Ishikawa (cell line): ENCODE measurements around the gene AIFM2.

ENCODE experiments used
- CEBPB ChIP-seq: IDR thresholded peaks from 2 replicates; pipeline ENCODE4 v1.6.1; 2012
- CREB1 ChIP-seq: IDR thresholded peaks from 2 replicates; pipeline ENCODE4 v1.6.1; 2012; ENCODE audit warnings: low read depth
- EGR1 ChIP-seq: IDR thresholded peaks from 2 replicates; pipeline ENCODE4 v1.6.1; 2012
- EP300 ChIP-seq: IDR thresholded peaks from 2 replicates; pipeline ENCODE4 v1.6.1; 2012; ENCODE audit warnings: borderline replicate concordance
- FOXM1 ChIP-seq: IDR thresholded peaks from 2 replicates; pipeline ENCODE4 v1.6.1; 2012; ENCODE audit warnings: low read depth, borderline replicate concordance
- NFIC ChIP-seq: IDR thresholded peaks from 2 replicates; pipeline ENCODE4 v1.6.1; 2012
- RAD21 ChIP-seq: IDR thresholded peaks from 2 replicates; pipeline ENCODE4 v1.6.1; 2012; ENCODE audit warnings: low read depth
- TAF1 ChIP-seq: IDR thresholded peaks from 2 replicates; pipeline ENCODE4 v1.6.1; 2012; ENCODE audit warnings: low read depth, mild to moderate bottlenecking
- TCF12 ChIP-seq: IDR thresholded peaks from 2 replicates; pipeline ENCODE4 v1.6.1; 2012; ENCODE audit warnings: low read depth
- TEAD4 ChIP-seq: IDR thresholded peaks from 2 replicates; pipeline ENCODE4 v1.6.1; 2012
- YY1 ChIP-seq: IDR thresholded peaks from 2 replicates; pipeline ENCODE4 v1.6.1; 2012; ENCODE audit warnings: low read depth
- ZBTB7A ChIP-seq: IDR thresholded peaks from 2 replicates; pipeline ENCODE4 v1.6.1; 2012; ENCODE audit warnings: low read depth
- TF ChIP-seq, protein P1 (sequence below): IDR thresholded peaks from 2 replicates; pipeline ENCODE4 v1.6.1; 2012
- TF ChIP-seq, protein P2 (sequence below): IDR thresholded peaks from 2 replicates; pipeline ENCODE4 v1.6.1; 2012
- TF ChIP-seq, protein P3 (sequence below): IDR thresholded peaks from 2 replicates; pipeline ENCODE4 v1.6.1; 2012; ENCODE audit warnings: low read depth, mild to moderate bottlenecking

Gene AIFM2

DNA sequence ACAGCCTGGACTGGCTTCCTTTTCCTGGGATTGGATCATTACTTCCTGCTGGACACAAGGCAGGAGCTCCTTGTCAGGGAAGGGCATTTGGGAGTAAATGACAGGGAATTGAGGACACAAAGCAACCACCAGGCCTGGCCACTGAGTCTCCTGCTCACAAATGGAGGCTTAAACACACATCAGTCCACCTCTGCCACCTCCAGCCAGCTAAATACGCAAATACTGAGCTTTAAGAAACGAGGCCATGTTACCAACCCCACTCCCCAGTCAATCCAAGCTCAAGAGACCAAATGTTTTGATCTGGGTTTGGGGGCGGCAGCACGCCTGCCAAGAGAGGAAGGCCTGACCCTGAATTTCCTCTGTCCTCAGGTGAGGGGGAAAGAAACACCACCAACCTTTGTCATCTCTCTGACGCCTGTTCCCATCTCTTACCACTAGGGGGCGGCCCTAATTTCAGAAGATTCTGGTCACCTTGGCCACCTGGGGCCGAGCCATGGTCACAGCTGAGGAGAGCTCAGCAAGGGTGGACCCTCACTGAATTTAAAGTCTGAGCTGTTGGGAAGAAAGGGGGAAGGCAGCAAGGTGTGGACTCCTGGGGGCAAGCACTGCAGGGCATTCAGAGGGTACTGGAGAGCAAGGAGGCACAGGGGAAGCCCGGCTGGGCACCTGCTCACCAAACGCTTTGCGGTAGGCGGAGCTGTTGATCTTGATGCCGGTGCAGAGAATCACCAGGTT is 16.5 kb downstream of the AIFM2 start:
- peak; percentile 60 for TF ChIP-seq RAD21
- TF ChIP-seq, protein P1, sequence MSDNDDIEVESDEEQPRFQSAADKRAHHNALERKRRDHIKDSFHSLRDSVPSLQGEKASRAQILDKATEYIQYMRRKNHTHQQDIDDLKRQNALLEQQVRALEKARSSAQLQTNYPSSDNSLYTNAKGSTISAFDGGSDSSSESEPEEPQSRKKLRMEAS = no peak

DNA sequence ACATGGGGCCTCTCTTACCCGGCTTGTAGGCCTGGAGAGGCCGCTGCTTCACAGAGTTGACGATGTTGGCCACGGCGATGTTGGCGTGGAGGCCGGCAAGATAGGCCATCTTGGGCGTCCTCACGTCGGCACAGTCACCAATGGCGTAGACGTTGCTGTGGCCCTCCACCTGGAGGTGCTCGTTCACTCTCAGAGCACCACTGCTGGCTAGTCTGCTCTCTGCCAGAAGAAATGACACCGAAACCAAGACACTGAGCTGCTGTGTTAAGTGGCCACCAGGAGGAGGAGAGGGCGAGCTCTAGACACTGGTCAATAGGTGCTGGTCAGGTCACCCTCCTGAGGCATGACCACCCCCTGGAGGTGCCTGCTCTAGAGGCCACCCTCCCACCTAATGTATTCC is 17.7 kb downstream of the AIFM2 start:
- TF ChIP-seq FOXM1 = no peak
- TF ChIP-seq, protein P2, sequence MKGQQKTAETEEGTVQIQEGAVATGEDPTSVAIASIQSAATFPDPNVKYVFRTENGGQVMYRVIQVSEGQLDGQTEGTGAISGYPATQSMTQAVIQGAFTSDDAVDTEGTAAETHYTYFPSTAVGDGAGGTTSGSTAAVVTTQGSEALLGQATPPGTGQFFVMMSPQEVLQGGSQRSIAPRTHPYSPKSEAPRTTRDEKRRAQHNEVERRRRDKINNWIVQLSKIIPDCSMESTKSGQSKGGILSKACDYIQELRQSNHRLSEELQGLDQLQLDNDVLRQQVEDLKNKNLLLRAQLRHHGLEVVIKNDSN = no peak
- TF ChIP-seq CEBPB = no peak
- TF ChIP-seq NFIC = no peak
- TF ChIP-seq TEAD4 = no peak
- TF ChIP-seq, protein P3, sequence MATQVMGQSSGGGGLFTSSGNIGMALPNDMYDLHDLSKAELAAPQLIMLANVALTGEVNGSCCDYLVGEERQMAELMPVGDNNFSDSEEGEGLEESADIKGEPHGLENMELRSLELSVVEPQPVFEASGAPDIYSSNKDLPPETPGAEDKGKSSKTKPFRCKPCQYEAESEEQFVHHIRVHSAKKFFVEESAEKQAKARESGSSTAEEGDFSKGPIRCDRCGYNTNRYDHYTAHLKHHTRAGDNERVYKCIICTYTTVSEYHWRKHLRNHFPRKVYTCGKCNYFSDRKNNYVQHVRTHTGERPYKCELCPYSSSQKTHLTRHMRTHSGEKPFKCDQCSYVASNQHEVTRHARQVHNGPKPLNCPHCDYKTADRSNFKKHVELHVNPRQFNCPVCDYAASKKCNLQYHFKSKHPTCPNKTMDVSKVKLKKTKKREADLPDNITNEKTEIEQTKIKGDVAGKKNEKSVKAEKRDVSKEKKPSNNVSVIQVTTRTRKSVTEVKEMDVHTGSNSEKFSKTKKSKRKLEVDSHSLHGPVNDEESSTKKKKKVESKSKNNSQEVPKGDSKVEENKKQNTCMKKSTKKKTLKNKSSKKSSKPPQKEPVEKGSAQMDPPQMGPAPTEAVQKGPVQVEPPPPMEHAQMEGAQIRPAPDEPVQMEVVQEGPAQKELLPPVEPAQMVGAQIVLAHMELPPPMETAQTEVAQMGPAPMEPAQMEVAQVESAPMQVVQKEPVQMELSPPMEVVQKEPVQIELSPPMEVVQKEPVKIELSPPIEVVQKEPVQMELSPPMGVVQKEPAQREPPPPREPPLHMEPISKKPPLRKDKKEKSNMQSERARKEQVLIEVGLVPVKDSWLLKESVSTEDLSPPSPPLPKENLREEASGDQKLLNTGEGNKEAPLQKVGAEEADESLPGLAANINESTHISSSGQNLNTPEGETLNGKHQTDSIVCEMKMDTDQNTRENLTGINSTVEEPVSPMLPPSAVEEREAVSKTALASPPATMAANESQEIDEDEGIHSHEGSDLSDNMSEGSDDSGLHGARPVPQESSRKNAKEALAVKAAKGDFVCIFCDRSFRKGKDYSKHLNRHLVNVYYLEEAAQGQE = no peak
- no peak for TF ChIP-seq YY1
- no peak for TF ChIP-seq CREB1
- no peak for TF ChIP-seq RAD21
- TF ChIP-seq TCF12 = no peak
- TF ChIP-seq, protein P1 = no peak
- no peak for TF ChIP-seq EP300
- TF ChIP-seq TAF1 = no peak
- TF ChIP-seq ZBTB7A = no peak
- TF ChIP-seq EGR1 = no peak

DNA sequence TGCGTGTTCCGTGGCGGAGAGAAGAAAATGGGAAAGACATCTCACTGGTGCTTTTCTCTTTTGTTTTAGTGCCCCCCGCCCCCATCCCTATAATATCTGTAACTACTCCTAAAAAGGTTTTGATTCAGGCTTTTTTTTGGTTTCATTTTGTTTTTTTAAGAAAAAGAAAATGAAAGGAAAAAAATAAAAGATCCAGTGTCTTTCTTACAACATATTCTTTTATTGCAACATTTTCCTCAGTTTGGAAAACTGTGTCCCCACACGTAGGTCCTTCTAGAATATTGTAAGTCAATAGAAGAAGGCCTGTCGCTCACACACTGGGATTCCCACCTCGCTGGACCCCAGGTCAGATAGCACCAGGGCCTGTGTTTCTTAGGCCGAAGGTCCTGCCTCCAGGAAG is 20.6 kb downstream of the AIFM2 start:
- TF ChIP-seq, protein P2 = no peak
- TF ChIP-seq YY1 (no peak), FOXM1 (no peak), NFIC (no peak), TCF12 (no peak), ZBTB7A (no peak), EGR1 (no peak), CREB1 (no peak), RAD21 (no peak), CEBPB (no peak), TEAD4 (no peak), EP300 (no peak), TAF1 (no peak)
- TF ChIP-seq, protein P1 = no peak
- TF ChIP-seq, protein P3 = no peak

DNA sequence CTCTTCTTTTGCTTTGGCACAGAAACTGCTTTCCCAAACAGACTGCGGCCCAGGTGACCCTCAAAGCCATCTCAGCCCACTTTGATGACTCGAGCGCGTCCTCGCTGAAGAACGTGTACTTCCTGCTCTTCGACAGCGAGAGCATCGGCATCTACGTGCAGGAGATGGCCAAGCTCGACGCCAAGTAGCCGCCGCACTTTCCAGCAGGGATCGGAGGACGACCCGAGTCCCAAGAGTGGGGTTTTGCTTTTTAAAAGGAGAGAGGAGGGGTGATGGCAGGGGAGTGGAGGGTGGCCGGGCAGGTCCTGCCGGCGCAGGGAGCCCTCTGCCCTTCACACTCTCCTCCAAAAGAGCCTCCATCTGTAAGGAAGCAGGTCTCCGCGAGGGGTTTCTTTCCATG is 21.1 kb downstream of the AIFM2 start:
- TF ChIP-seq FOXM1 = no peak
- no peak for TF ChIP-seq ZBTB7A
- TF ChIP-seq, protein P1 = no peak
- no peak for TF ChIP-seq CEBPB
- TF ChIP-seq EGR1 = no peak
- TF ChIP-seq, protein P3 = no peak
- TF ChIP-seq TAF1 = no peak
- TF ChIP-seq, protein P2 = no peak
- TF ChIP-seq TCF12 = no peak
